Measurements from ENCODE around the gene KRTAP4-4.
"Not testable (repeated sequence)": the region's sequence is repeated elsewhere in the genome, so short reads cannot be mapped to it uniquely, and the experiment has no call there.

KRTAP4-4 gene

GRCh38 chr17:41131979-41132378 is 28.6 kb downstream of the KRTAP4-4 start:
- no peaks in the 10 kb centered on the region for H3K27me3 ChIP-seq (ENCODE audit: insufficient read depth, poor library complexity, severe bottlenecking)
- no peak for TF ChIP-seq SPI1 (IDR thresholded peaks at IDR 0.05; ENCODE audit: borderline replicate concordance, low read depth)
- no peak for TF ChIP-seq REST (IDR thresholded peaks at IDR 0.05; ENCODE audit: insufficient replicate concordance, low read depth)
- no peak for TF ChIP-seq POLR2AphosphoS5 (IDR thresholded peaks at IDR 0.05; ENCODE audit: low read depth)
- no peak for TF ChIP-seq GABPA (IDR thresholded peaks at IDR 0.05; ENCODE audit: low read depth)
- TF ChIP-seq CTCF (IDR thresholded peaks at IDR 0.05; ENCODE audit: insufficient read depth, low read length), result no peak
- DNase-seq (ENCODE audit: low read depth in 1 of 2, low spot score in 1 of 2), result no peak
- H3K27ac ChIP-seq (replicated peaks), result no peak overlapping the region
- H3K4me3 ChIP-seq (replicated peaks; ENCODE audit: insufficient read depth, low read length), result no peak overlapping the region

GRCh38 chr17:41127371-41127770 is 33.2 kb downstream of the KRTAP4-4 start:
- no peak overlapping the region for H3K4me3 ChIP-seq (replicated peaks; ENCODE audit: insufficient read depth, low read length)
- no peak overlapping the region for H3K27ac ChIP-seq (replicated peaks)
- DNase-seq (ENCODE audit: low read depth in 1 of 2, low spot score in 1 of 2), result no peak
- H3K27me3 ChIP-seq (ENCODE audit: insufficient read depth, poor library complexity, severe bottlenecking), result no peaks in the 10 kb centered on the region
- no peak for TF ChIP-seq REST (IDR thresholded peaks at IDR 0.05; ENCODE audit: insufficient replicate concordance, low read depth)

GRCh38 chr17:41126412-41126811 is 34.1 kb downstream of the KRTAP4-4 start:
- Histone ChIP-seq H3K27me3 (ENCODE audit: insufficient read depth, poor library complexity, severe bottlenecking) (no peaks in the 10 kb centered on the region), H3K4me3 (replicated peaks; ENCODE audit: insufficient read depth, low read length) (no peak overlapping the region), H3K27ac (replicated peaks) (no peak overlapping the region)
- TF ChIP-seq CTCF (IDR thresholded peaks at IDR 0.05; ENCODE audit: insufficient read depth, low read length), result no peak
- TF ChIP-seq SPI1 (IDR thresholded peaks at IDR 0.05; ENCODE audit: borderline replicate concordance, low read depth), result no peak
- no peak for TF ChIP-seq GABPA (IDR thresholded peaks at IDR 0.05; ENCODE audit: low read depth)
- TF ChIP-seq REST (IDR thresholded peaks at IDR 0.05; ENCODE audit: insufficient replicate concordance, low read depth), result no peak
- no peak for TF ChIP-seq POLR2AphosphoS5 (IDR thresholded peaks at IDR 0.05; ENCODE audit: low read depth)
- no peak for DNase-seq (ENCODE audit: low read depth in 1 of 2, low spot score in 1 of 2)

- no peaks in the 10 kb centered on the region for H3K27me3 ChIP-seq (ENCODE audit: insufficient read depth, poor library complexity, severe bottlenecking)
- TF ChIP-seq SPI1 (IDR thresholded peaks at IDR 0.05; ENCODE audit: borderline replicate concordance, low read depth), result no peak
- H3K4me3 ChIP-seq (replicated peaks; ENCODE audit: insufficient read depth, low read length), result no peak overlapping the region
- no peak overlapping the region for H3K27ac ChIP-seq (replicated peaks)
- no peak for DNase-seq (ENCODE audit: low read depth in 1 of 2, low spot score in 1 of 2)
Observed at GRCh38 chr17:41125064-41125463, 35.5 kb downstream of the KRTAP4-4 start.

- not testable (repeated sequence) for DNase-seq (ENCODE audit: low read depth in 1 of 2, low spot score in 1 of 2); H3K27ac ChIP-seq (replicated peaks); H3K27me3 ChIP-seq (ENCODE audit: insufficient read depth, poor library complexity, severe bottlenecking); H3K4me3 ChIP-seq (replicated peaks; ENCODE audit: insufficient read depth, low read length)
Observed at GRCh38 chr17:41123991-41124371, 36.6 kb downstream of the KRTAP4-4 start, which contains the start of gene KRTAP4-12. Gene KRTAP4-12 (minus strand): TSS chr17:41124182. CDS start chr17:41124122, 60 bp downstream.

All from HL-60 (cell line).